ENCODE results near the gene PCDHGA5. TPM values are rescaled to one million over a fixed set of nuclear protein-coding genes. Genes with fewer than 3 reads are reported as not detected.
"Not testable (repeated sequence)": the region's sequence is repeated elsewhere in the genome, so short reads cannot be mapped to it uniquely, and the experiment has no call there.

Gene PCDHGA5
- total RNA-seq, 4 donors from 2014 or later = 2.0 to 14.5 (median 3.3) TPM

- TF ChIP-seq CTCF (IDR thresholded peaks at IDR 0.05) = no peak
- DNase-seq (ENCODE audit: low spot score) (no peak), ATAC-seq (ENCODE audit: low FRiP score) (no peak)
These were observed 20.6 kb upstream of the PCDHGA5 start, which contains the start of gene PCDHGA3 for GRCh38 chr5:141343242-141343952. Gene PCDHGA3, plus strand, starts transcription at chr5:141343829. Its CDS starts 205 bp downstream, at chr5:141344034.

GRCh38 chr5:141343953-141344463 lies 20.0 kb upstream of the PCDHGA5 start:
- no peak for ATAC-seq (ENCODE audit: low FRiP score)
- TF ChIP-seq CTCF (IDR thresholded peaks at IDR 0.05) = no peak
- no peak for DNase-seq (ENCODE audit: low spot score)

- no peak for DNase-seq (ENCODE audit: low spot score)
- no peak for TF ChIP-seq CTCF (IDR thresholded peaks at IDR 0.05)
- ATAC-seq (ENCODE audit: low FRiP score) = no peak
These were observed 18.6 kb upstream of the PCDHGA5 start for GRCh38 chr5:141345327-141345726.

- not testable (repeated sequence) for ATAC-seq (ENCODE audit: low FRiP score); DNase-seq (ENCODE audit: low spot score)
These were observed 17.9 kb upstream of the PCDHGA5 start for GRCh38 chr5:141346017-141346416.

GRCh38 chr5:141349917-141350619 lies 13.9 kb upstream of the PCDHGA5 start, which contains the start of gene PCDHGB1:
Gene PCDHGB1, plus strand, starts transcription at chr5:141350099. Its CDS starts 162 bp downstream, at chr5:141350261.
- DNase-seq (ENCODE audit: low spot score) = no peak
- ATAC-seq (ENCODE audit: low FRiP score) = no peak
- TF ChIP-seq CTCF (IDR thresholded peaks at IDR 0.05) = no peak

GRCh38 chr5:141351591-141351990 lies 12.4 kb upstream of the PCDHGA5 start:
- DNase-seq (ENCODE audit: low spot score) = no peak
- ATAC-seq (ENCODE audit: low FRiP score) = no peak
- no peak for TF ChIP-seq CTCF (IDR thresholded peaks at IDR 0.05)

- DNase-seq (ENCODE audit: low spot score) (no peak), ATAC-seq (ENCODE audit: low FRiP score) (no peak)
- TF ChIP-seq CTCF (IDR thresholded peaks at IDR 0.05) = no peak
These were observed 9.0 kb upstream of the PCDHGA5 start, which contains the start of gene PCDHGA4 for GRCh38 chr5:141354900-141355469. Gene PCDHGA4, plus strand, starts transcription at chr5:141355021. Its CDS starts 87 bp downstream, at chr5:141355108.
